Erythroblast (primary cell): Measurements from ENCODE around the gene FOXK1.

Experiments used
- GATA1 ChIP-seq: IDR thresholded peaks from 2 replicates; pipeline ENCODE4 v1.6.1; 2011; ENCODE audit warnings: low read depth, mild to moderate bottlenecking, control low read depth, low read length, moderate library complexity
- POLR2A ChIP-seq: IDR thresholded peaks from 2 replicates; pipeline ENCODE4 v1.6.1; 2011; ENCODE audit warnings: mild to moderate bottlenecking, low read length

DNA sequence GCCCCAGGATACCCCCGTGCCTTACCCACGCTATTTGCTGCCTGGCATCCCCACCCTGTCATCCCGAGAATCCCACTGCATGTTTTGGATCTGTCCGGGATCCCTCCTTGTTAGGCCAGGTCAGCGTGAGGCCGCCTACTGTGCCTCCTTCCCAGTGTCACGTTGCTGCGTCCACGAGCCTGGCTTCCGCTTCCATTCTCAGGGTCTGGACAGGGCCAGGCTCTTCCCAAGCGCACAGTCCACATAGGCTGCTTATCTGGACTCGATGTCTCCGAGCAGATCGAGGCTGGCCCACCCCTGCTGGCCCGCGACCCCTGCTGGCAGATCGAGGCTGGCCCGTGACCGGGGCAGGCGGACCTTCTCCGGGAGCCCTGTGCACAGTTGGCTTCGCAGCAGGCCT, 27.1 kb downstream of the FOXK1 start:
- TF ChIP-seq POLR2A (no peak), GATA1 (no peak)
